ENCODE measurements around the gene KIF3A. TPM values are rescaled to one million over a fixed set of nuclear protein-coding genes. Genes with fewer than 3 reads are reported as not detected.

Gene KIF3A
- polyA plus RNA-seq, 3 donors = 20.8 to 24.6 (median 21.3) TPM

DNA sequence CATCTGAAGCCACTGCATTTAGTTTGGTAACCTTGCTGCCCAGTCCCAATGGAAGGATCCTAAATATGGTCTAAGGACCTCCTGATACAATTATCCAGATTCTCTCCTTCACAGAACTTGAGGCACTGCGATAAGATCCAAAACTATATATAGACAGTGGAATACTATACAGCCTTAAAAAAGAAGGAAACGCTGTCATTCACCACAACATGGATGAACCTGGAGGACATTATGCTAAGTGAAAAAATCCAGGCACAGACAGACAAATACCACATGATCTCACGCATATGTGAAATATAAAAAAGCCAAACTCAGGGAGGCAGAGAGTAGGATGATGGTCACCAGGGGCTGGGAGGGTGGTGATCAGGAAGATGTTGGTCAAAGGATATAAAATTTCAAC, 66.3 kb downstream of the KIF3A start:
- no peak for DNase-seq (ENCODE audit: extremely low read depth in 1 of 11, low read depth in 9 of 11, low spot score in 4 of 11)

GRCh38 chr5:132669966-132670882, 67.1 kb downstream of the KIF3A start:
- DNase-seq (ENCODE audit: extremely low read depth in 1 of 11, low read depth in 9 of 11, low spot score in 4 of 11) = no peak

DNA sequence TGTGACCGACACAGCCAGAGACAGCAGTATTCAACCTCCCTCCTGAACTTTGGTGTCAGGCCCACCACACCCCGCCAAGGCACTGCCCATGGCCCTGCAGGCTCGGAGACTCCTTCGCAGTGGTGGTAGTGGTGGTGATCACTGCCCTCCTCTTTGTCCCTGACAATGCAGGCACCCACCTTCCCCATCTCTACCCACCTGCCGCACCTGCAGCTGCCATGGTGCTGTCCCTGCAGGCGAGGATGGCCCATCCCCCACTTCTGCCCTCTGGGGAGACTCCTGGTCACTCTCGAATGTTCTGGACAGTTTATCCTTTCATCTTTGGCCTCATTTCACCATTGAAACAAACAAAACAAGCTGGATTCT, 67.9 kb downstream of the KIF3A start:
- DNase-seq (ENCODE audit: extremely low read depth in 1 of 11, low read depth in 9 of 11, low spot score in 4 of 11) = no peak

DNA sequence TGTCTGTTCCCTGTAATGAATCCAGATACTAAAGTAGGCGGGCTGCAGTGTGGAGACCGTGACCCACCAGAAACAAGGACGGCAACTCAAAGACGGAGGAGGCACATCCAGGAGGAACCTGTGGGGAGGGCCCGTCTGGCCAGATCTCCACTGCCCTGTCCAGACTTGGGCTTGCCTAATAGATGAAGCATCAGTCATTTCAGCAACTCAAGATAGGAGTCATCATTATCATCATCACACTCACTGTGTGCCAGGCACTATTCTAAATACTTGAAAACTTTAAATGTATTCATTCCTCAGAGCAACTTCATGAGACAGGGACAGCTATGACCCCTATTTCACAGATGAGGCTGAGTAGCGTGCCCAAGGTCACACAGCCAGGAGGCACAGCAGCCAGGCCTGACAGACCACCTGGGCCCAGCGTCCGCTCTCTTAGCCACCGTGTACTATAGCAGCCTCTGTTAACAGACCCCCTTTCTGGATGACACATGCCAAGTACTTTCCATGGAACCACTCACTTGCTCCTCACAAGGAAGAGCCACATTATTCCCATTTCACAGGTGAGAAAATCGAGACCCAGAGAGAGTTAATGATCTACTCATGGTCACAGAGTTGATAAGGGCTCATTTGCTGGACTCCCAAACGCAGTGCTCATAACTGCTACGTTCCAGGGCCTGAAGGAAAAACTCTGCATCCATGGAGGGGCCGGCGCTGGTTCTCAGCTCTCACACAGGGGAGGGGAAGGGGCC, 68.5 kb downstream of the KIF3A start:
- DNase-seq (ENCODE audit: extremely low read depth in 1 of 11, low read depth in 9 of 11, low spot score in 4 of 11) = no peak

- DNase-seq (ENCODE audit: extremely low read depth in 1 of 11, low read depth in 9 of 11, low spot score in 4 of 11) = no peak
Measured at GRCh38 chr5:132667761-132668705, 69.3 kb downstream of the KIF3A start.

DNA sequence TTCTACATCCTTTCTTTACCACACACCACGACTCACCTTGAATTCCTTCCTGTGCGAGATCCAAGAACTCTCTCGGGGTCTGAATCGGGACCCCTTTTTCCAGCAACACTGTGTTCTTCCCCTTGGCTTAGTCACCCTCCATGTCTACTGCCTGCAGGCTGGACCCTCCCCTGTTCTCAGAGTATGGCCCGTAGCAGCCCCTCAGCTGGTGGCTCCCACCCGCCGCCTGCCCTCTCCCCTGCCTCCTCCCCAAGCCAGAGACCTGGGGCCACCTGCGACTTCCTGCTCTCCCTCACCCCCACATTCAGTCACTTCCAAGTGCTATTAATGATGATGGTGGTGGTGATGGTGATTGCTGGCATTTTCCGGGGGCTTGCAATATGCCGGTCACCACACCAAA, 70.0 kb downstream of the KIF3A start:
- no peak for DNase-seq (ENCODE audit: extremely low read depth in 1 of 11, low read depth in 9 of 11, low spot score in 4 of 11)

- no peak for DNase-seq (ENCODE audit: extremely low read depth in 1 of 11, low read depth in 9 of 11, low spot score in 4 of 11)
Measured at GRCh38 chr5:132666310-132667123, 70.8 kb downstream of the KIF3A start.

- DNase-seq (ENCODE audit: extremely low read depth in 1 of 11, low read depth in 9 of 11, low spot score in 4 of 11) = no peak
Measured at GRCh38 chr5:132665574-132666080, 71.7 kb downstream of the KIF3A start.

- no peak for DNase-seq (ENCODE audit: extremely low read depth in 1 of 11, low read depth in 9 of 11, low spot score in 4 of 11)
Measured at GRCh38 chr5:132664696-132665209, 72.6 kb downstream of the KIF3A start.

- no peak for DNase-seq (ENCODE audit: extremely low read depth in 1 of 11, low read depth in 9 of 11, low spot score in 4 of 11)
Measured at GRCh38 chr5:132663771-132664695, 73.3 kb downstream of the KIF3A start.

DNA sequence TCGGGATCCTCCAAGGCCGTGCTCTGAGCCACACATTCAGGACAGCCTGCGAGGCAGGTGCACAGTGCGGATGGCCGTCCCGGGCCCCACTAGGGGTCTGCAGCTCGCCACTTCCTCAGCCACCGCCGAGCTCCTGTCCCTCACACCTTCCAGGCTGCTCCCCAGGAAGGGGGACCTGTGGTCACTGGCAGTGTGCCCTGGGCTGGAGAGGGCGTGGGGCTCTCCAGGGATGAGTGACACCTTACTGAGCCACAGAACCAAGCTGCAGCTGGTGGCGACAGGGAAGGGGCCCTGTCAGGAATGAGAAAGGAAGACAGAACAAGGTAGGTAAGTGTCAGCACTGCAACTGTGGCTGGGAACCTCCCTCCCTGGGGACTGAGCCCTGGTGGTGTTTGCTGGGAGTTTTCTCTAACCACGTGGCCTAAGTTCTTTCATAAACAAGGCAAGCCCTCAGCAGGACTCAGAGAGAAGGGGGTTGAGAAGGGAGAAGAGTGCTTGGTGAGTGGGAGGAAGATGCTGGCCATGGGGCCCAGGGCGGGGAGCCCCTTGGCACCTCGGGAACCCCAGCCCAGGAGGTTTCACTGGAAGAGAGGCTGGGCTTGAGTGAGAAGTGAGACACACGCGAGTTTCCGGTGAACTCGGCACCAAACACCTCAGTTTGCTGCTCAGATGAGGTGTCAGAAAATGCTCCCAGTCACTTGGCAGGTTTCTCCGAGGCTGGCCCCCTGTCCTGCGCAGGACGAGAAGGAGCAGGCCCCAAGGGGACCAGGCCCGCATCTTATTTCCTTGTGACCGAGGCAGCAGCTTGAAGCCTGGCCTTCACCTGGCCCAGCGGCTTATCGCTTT, 74.2 kb downstream of the KIF3A start:
- no peak for DNase-seq (ENCODE audit: extremely low read depth in 1 of 11, low read depth in 9 of 11, low spot score in 4 of 11)

GRCh38 chr5:132662004-132662401, 75.3 kb downstream of the KIF3A start:
- DNase-seq (ENCODE audit: extremely low read depth in 1 of 11, low read depth in 9 of 11, low spot score in 4 of 11) = no peak

DNA sequence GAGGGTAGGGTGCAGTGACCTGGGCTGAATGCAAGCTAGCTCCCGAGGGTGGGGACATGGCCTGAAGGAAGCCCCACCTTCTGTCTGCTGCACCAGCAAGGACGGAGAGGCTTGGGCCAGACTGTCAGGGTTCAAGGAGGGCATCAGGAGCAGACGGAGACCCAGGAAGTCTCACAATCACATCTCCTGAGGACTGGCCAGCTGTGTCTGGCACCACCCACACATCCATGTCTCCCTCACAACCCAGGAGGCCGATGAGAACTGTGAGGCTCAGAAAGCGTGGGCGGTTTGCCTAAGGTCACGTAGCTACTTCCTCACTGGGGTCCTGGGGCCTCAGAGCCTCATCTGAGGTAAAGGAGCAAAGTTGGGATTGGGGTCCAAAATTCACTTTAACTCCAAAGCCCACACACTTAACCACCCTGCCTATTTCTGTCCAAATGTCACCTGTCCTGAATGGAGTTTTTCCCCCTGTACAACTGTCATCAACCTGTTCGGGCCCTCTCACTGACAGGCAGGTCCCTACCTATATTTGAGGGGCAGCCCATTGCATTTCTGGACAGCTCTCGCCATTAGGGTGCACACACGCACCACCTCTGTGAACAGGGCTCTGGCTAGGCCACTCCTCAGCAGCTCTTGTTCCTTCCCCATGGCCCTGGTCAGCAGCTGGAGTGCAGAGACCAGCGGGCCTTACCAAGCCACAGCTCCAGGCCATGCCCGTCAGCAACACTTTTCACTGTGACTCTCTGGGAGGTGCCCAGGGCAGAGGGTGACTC, 75.9 kb downstream of the KIF3A start:
- no peak for DNase-seq (ENCODE audit: extremely low read depth in 1 of 11, low read depth in 9 of 11, low spot score in 4 of 11)

DNA sequence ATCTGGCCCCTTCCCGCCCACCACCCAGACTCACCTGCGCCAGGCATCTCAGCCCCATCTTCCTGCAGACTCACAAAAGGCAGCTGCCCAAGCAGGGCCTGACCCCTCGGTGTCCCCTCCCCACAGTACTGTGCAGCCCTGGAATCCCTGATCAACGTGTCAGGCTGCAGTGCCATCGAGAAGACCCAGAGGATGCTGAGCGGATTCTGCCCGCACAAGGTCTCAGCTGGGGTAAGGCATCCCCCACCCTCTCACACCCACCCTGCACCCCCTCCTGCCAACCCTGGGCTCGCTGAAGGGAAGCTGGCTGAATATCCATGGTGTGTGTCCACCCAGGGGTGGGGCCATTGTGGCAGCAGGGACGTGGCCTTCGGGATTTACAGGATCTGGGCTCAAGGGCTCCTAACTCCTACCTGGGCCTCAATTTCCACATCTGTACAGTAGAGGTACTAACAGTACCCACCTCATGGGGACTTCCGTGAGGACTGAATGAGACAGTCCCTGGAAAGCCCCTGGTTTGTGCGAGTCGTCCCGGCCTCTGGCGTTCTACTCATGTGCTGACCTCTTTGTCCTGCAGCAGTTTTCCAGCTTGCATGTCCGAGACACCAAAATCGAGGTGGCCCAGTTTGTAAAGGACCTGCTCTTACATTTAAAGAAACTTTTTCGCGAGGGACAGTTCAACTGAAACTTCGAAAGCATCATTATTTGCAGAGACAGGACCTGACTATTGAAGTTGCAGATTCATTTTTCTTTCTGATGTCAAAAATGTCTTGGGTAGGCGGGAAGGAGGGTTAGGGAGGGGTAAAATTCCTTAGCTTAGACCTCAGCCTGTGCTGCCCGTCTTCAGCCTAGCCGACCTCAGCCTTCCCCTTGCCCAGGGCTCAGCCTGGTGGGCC, 77.5 kb downstream of the KIF3A start:
- no peak for DNase-seq (ENCODE audit: extremely low read depth in 1 of 11, low read depth in 9 of 11, low spot score in 4 of 11)
